ENCODE measurements around the gene GATD1. TPM values are rescaled to one million over a fixed set of nuclear protein-coding genes. Genes with fewer than 3 reads are reported as not detected.

The GATD1 gene
- total and polyA plus RNA-seq, 9 of the 15 experiments (the other 6 are each of a cell fraction or from before 2014, with no cell fraction given), result 2.8 to 144 (median 36.9) TPM

GRCh38 chr11:774873-775592 lies 2.3 kb downstream of the GATD1 start:
- Histone ChIP-seq H3K4me2 (ENCODE audit: insufficient read depth, low read length) (peak overlapping the region; percentile 84), H3K9me3 (replicated peaks; ENCODE audit: control insufficient read depth, insufficient read depth, low read depth, low read length) (no peaks in the 10 kb centered on the region; the same call in 1 of the 2 replicates), H2AFZ (ENCODE audit: low read depth, low read length) (no peak overlapping the region), H3K27ac (ENCODE audit: extremely low read depth, low read depth, low read length) (peak overlapping the region; percentile 39; the same call in 2 of the 3 replicates), H3K36me3 (ENCODE audit: control insufficient read depth, insufficient read depth, low read length) (peaks cover 71% of the 10 kb centered on the region), H4K20me1 (replicated peaks; ENCODE audit: control insufficient read depth, insufficient read depth, low read length) (peaks cover 28% of the 10 kb centered on the region), H3K4me1 (replicated peaks in 1 of 2; ENCODE audit: control insufficient read depth in 2 of 2, insufficient read depth in 2 of 2, low read length in 2 of 2) (peaks cover 16 to 95% of the 10 kb centered on the region in 2 experiments), H3K9me1 (ENCODE audit: control insufficient read depth, insufficient read depth, low read length) (peaks cover 6% of the 10 kb centered on the region), H3K4me3 (peak overlapping the region; percentile 81; the same call in 1 of the 2 replicates), H3K79me2 (ENCODE audit: control insufficient read depth, insufficient read depth, low read length) (peaks cover 83% of the 10 kb centered on the region), H3K9ac (ENCODE audit: insufficient read depth in 1 of 2, low read depth in 2 of 2, low read length in 2 of 2) (peak overlapping the region; percentile 77 to 98; a peak in 3 of 4 replicates), H3K27me3 (ENCODE audit: control insufficient read depth in 2 of 2, insufficient read depth in 2 of 2, low read length in 2 of 2) (no peaks in the 10 kb centered on the region)
- POLR2A ChIA-PET, result interaction anchor here (0.6 to 1.3 kb wide), 5 partner anchors 10 to 561 kb away, joined by 3 to 6 read pairs (median 4); no protein-coding TSS in a partner anchor
- BruUV-seq (replicated peaks), result no TSS peak
- TF ChIP-seq RBFOX2 (IDR thresholded peaks at IDR 0.05; ENCODE audit: low read depth, low read length), result peak; percentile 55
- TF ChIP-seq CTCFL (IDR thresholded peaks at IDR 0.05; ENCODE audit: borderline replicate concordance, insufficient read depth, low read depth, low read length, poor library complexity, severe bottlenecking), result peak; percentile 56
- TF ChIP-seq POLR2G (IDR thresholded peaks at IDR 0.05; ENCODE audit: low read depth, low read length), result peak; percentile 34; the same call in 1 of the 2 replicates
- TF ChIP-seq E2F4 (CRISPR knock-in tag; IDR thresholded peaks at IDR 0.05; ENCODE audit: low read depth), result 0 out of 2 replicates have a peak, but pooled peaks have one; percentile 45
- peak; percentile 49; the same call in 1 of the 2 replicates for TF ChIP-seq POLR2AphosphoS5 (IDR thresholded peaks at IDR 0.05; ENCODE audit: control insufficient read depth, insufficient read depth, low read depth, low read length)
- no peak for TF ChIP-seq CBX1 (IDR thresholded peaks at IDR 0.05; ENCODE audit: low read depth)
- 74% methylated on average over 17 of the region's 20 CpGs for WGBS (ENCODE audit: insufficient coverage, low coverage, missing lambda C conversion rate)
- DNase-seq (ENCODE audit: extremely low read depth in 1 of 4, low spot score in 3 of 4) (no peak), FAIRE-seq (no peak), ATAC-seq (no peak)
- CTCF ChIA-PET (ENCODE audit: low intra/inter-chr PET ratio), result no interaction called here
- intact Hi-C loops (cut with micrococcal nuclease) (no loop called here), in situ Hi-C loops (cut with MboI) (no loop called here)

Measured in K562 (cell line).